ENCODE data around the gene PVR.
"Not testable (repeated sequence)": the region's sequence is repeated elsewhere in the genome, so short reads cannot be mapped to it uniquely, and the experiment has no call there.

The PVR gene

DNA sequence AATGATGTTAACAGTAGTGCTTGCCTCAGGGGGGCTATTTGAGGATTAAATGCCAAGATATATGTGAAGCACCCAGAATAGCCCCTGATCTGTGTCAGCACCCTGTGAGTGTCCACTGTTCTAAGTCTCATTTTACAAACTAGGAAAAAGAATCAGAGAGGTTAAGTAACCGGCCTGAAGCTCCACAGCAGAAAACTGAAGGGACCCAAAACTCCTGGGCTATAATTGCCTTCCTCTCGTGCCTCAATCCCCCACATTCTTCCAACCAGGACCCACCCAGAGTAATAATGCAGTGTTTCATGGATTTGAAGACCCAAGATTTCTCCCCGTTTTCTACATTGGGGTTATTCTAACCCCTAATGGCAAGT is 2.3 kb downstream of the PVR start:
- no peak for DNase-seq

DNA sequence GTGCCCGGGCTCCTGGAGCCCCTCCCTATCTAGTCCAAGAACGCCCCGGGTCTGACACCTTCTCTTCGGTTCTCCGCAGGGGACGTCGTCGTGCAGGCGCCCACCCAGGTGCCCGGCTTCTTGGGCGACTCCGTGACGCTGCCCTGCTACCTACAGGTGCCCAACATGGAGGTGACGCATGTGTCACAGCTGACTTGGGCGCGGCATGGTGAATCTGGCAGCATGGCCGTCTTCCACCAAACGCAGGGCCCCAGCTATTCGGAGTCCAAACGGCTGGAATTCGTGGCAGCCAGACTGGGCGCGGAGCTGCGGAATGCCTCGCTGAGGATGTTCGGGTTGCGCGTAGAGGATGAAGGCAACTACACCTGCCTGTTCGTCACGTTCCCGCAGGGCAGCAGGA is 3.4 kb downstream of the PVR start:
- DNase-seq: no peak

DNA sequence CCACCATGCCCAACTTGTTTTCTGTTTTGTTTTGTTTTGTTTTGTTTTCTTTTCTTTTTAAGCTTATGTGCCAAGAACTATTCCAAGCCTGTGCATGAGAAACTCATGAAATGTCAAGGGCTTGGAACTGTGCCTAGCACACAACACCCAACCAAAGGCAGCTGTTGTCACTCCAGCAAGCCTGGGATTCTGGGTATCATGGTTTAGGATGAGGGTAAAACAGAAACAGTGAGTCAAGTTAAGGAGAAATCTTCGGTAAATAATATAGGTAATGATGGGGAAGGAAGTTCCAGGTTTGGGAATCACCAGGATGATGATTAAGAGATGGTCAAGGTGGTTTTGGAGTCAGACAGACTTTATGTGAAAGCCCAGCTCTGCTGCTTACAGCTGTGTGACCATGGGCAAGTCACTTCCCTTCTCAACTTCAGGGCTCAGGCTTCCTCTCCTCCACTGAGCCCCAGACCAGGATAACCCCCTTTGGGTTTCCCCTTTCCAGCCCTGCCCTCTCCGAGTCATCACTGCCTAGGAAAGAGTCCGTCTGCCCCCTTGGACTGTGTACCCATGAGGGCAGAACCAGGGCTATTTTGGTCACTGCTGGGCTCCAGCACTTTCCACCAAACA is 5.0 kb downstream of the PVR start:
- DNase-seq: no peak

DNA sequence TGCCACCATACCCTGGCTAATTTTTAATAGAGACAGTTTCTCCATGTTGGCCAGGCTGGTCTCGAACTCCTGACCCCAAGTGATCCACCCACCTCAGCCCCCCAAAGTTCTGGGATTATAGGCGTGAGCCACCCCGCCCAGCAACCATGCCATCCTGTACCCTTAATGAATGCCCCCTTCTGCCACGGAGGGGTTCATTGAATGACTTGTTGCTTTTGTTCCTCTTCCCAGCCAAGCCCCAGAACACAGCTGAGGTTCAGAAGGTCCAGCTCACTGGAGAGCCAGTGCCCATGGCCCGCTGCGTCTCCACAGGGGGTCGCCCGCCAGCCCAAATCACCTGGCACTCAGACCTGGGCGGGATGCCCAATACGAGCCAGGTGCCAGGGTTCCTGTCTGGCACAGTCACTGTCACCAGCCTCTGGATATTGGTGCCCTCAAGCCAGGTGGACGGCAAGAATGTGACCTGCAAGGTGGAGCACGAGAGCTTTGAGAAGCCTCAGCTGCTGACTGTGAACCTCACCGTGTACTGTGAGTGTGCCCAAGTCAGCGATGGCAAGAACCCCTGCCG is 6.0 kb downstream of the PVR start:
- DNase-seq: no peak

DNA sequence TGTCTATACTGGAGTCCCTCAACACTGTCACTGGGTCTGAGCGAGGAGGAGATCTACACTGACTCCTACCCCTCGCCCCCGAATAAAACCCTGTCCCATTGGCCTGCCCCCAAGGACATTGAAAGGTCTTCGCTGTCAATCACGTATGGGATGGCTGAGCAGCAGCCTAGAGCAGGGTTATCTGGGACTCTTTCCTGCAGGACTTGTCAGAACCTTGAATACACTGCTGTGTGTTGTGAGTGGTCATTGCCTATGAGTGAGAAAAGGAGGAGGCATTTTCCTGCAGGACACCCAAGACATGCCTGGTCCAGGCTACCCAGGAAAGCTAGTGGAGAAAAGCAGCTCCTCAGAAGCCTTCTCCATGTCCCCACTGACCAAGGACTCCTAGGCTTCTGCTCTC is 9.6 kb downstream of the PVR start:
- no peak for DNase-seq

DNA sequence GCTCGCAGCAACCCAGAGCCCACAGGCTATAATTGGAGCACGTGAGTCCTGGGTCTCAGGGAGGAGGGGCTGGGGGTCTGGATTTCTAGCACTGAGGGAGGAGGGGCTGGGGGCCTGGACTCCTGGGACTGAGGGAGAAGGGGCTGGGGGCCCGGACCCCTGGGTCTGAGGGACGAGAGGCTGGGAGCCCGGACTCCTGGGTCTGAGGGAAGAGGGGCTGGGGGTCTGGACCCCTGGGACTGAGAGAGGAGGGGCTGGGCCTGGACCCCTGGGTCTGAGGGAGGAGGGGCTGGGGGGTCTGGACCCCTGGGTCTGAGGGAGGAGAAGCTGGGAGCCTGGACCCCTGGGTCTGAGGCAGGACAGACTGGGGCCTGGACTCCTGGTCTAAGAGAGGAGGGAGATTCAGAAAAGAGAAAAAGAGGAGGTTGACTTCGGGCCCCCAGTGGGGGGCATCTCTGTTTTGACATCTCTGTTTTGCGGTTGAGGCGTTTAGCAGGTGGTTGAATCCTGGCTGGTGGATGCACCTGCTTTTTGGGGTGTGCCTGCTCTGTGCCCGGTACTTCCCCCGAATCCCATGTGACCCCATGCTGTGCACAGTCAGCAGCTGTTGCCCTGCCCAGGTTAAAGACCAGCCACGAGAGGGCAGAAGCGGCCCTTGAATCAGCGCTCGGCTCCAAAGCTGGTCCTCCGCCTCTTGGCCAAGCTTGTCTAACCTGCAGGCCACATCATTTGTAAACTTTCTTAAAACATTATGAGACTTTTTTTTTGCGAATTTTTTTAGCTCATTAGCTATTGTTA is 10.5 kb downstream of the PVR start:
- no peak for DNase-seq

DNA sequence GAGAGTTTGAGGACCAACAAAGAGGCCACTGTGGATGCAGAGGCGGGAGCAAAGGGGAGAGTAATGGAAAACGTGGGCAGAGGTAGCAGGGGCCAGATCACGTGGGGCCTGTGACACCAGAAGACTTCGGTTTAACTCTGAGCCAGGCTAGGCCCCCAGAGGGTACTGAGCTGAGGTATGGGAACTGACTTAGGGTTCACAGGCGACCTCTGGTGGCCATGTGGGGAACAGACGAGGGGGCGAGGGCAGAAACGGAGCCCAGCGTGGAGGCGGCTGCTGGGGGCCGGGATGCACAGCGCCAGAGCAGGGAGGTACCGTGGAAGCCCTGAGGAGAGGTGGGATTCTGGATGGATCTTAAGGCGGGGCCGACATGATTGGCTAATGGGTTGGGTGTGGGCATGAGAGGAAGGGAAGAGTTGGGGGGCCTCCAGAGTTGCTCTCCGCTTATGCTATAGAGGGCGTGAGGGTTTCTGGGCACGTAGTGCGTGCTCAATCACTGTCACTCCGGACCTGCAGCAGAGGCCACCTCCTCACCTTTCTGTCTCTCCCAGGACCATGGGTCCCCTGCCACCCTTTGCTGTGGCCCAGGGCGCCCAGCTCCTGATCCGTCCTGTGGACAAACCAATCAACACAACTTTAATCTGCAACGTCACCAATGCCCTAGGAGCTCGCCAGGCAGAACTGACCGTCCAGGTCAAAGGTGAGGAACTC is 13.7 kb downstream of the PVR start:
- no peak for DNase-seq

DNA sequence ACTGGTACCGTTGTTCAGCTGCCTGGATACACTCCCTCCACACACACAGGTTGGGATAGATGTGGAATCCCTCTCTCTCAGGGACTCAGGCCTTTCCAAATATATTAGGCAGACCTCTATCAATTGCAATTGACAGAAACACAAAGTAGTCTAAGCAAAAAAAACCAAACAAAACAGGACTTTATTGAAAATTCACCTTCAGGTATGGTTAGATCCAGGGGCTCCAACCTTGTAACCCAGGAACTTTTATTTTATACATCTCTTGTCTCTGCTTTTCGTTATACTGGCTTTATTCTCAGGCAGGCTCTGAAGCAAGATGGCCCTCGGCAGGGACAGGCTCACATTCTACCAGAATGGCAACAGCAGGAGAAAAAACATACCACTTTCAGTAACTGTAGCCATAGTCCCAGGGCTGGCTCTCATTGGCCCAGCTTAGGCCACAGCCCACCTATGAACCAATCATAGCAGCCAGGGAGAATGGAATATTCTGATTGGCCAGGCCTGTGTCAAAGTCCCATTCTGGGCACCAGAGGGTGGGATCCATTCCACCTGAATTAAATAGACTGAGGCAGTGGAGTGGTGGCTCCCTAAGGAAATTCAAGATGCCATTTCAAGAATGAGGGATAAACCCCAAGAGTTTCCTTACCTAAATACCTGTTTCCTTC is 14.5 kb downstream of the PVR start:
- DNase-seq: no peak

DNA sequence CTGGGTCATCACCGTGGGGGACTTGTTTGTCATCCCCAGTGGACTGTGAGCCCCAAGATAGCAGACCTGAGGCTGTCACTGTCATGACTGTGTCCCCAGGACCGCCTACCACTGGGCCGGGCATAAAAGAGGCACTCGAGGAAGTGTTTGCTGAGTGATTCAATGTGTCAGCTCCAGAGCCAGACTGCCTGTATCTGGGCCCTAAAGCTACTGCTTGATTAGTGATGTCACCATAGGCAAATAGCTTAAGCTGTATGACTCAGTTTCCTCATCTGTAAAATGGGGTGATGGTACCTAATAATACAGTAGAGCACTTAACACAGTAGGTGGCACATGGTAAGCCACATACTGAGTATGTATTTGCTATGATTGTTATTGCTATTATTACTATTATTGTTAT is 16.4 kb downstream of the PVR start:
- DNase-seq: no peak

DNA sequence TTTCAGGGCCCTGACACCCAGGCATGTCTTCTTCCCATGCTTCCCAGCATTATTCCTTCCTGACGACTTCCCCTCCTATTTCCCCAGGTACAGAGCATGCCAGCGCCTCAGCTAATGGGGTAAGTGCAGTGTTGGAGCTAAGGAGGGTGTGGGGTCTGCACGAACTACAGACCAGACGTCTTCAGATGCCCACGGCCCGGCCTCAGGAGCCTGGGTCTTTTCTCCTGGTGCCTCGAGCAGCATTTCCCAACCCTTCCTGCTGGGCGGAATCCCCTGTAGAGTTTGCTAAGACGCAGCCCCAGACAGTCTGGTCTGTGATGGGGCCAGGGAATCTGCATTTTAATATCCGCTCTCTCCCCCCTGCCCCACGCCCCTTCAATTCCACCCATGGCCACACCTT is 17.5 kb downstream of the PVR start:
- no peak for DNase-seq

DNA sequence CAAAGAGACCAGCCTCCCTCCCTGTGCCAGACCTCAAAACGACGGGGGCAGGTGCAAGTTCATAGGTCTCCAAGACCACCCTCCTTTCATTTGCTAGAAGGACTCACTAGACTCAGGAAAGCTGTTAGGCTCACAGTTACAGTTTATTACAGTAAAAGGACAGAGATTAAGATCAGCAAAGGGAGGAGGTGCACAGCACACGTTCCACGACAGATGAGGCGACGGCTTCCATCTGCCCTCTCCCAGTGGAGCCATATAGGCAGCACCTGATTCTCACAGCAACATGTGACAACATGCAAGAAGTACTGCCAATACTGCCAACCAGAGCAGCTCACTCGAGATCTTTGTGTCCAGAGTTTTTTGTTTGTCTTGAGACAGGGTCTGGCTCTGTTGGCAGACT is 18.2 kb downstream of the PVR start:
- no peak for DNase-seq

DNA sequence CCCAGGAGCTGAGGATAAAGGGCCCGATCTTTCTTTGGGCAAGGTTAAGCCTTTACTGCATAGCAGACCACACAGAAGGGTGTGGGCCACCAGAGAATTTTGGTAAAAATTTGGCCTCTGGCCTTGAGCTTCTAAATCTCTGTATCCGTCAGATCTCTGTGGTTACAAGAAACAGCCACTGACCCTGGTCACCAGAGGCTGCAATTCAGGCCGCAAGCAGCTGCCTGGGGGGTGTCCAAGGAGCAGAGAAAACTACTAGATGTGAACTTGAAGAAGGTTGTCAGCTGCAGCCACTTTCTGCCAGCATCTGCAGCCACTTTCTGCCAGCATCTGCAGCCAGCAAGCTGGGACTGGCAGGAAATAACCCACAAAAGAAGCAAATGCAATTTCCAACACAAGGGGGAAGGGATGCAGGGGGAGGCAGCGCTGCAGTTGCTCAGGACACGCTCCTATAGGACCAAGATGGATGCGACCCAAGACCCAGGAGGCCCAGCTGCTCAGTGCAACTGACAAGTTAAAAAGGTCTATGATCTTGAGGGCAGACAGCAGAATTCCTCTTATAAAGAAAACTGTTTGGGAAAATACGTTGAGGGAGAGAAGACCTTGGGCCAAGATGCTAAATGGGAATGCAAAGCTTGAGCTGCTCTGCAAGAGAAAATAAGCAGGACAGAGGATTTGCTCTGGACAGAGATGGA is 19.1 kb downstream of the PVR start:
- no peak for DNase-seq

DNA sequence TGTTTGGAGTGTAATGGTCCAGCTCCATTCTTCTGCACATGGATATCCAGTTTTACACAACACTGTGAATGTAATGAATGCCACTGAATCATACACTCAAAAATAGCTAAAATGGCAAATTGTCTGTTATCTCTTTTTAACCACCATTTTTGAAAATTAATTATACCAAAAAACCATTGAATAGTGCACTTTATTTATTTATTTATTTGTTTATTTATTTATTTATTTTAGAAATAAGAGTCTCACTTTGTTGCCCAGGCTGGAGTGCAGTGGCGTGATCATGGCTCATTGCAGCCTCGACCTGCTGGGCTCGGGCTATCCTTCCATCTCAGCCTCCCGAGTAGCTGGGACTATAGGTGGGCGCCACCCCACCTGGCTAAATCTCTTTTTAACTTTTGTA is 20.3 kb downstream of the PVR start:
- DNase-seq: no peak

DNA sequence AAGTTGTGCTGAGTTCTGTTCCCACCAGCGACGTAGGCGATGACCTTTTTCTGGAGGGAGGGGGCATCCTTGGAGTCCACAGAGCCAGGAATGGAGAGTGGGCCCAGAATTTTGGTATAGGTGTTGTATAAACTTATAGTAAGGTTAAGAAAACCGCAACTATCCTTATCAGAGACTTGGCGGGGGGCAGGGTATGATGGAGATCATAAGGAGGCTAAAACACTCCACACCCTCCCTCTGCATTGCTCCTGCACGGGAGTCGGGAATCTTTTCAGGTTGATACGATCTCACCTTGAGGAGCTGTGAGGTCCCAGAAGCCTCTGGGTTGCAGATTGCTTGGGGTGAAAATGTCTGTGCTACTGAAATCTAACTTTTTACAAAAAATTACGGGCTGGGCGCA is 21.3 kb downstream of the PVR start:
- no peak for DNase-seq

DNA sequence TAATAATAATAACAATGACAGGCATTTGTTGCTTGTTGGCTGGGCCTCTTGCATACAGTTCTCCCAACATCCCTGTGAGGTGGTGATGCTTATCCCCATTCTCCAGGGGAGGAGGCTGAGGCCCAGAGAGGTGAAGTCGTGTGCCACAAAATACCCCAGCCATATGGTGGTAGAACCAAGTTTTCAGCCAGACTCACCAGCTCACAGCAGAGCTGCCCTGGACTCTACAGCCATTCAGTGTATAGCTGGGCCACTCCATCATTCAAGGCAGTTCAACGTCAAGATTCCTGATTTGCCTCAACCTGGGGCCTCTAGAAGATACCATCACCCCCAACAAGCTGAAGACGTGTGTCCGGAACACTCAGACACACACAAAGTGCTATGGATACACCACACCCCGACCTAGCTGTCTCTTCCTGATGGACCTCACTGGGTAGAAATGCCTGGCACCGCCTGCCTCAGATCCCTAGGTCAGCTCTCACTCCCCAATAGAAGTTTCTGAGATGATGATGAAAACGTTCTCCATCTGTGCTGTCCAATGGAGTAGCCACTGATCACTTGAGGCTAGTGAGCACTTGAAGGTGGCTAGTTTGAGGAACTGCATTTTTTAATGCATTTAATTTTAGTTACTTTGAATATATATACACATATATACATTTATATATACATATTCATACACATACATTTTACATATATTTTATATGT is 23.3 kb downstream of the PVR start:
- DNase-seq: no peak

DNA sequence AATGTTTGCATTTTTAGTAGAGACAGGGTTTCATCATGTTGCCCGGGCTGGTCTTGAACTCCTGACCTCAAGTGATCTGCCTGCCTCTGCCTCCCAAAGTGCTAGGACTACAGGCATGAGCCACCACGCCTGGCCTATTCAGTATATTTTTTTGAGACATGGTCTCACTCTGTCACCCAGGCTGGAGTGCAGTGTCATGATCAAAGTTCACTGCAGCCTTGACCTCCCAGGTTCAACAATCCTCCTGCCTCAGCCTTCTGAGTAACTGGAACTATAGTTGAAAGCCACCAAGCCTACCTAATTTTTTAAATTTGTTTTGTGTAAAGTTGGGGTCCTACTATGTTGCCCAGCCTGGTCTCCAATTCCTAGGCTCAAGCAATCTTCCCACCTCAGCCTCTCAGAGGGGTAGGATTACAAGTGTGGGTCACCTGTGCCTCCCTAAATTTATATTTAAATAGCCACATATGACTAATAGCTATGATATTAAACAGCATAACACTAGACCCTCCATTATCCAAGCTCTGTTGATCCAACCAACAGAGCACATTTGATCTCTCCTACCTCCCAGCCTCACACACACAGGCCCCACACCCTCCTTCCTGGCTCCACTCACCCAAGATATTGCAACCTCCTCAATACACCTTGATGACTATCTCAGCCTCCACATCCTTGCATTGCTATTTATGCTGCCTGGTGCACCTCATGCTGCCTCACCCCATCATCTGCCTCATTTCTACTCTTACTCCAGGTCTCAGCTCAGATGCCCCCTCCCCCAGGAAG is 25.5 kb downstream of the PVR start:
- DNase-seq: no peak

DNA sequence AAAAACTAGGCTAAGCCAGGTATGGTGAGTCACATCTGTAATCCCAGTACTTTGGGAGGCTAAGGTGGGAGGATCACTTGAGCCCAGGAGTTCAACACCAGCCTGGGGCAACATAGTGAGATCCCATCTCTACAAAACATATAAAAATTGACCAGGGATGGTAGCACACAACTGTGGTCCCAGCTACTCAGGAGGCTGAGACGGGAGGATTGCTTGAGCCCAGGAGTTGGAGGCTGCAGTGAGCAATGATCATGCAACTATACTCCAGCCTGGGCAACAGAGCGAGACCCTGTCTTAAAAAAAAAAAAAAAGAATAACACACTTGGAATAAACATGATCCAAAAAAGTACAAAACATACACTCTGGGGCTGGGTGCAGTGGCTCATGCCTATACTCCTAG is 26.3 kb downstream of the PVR start:
- DNase-seq: not testable (repeated sequence)

DNA sequence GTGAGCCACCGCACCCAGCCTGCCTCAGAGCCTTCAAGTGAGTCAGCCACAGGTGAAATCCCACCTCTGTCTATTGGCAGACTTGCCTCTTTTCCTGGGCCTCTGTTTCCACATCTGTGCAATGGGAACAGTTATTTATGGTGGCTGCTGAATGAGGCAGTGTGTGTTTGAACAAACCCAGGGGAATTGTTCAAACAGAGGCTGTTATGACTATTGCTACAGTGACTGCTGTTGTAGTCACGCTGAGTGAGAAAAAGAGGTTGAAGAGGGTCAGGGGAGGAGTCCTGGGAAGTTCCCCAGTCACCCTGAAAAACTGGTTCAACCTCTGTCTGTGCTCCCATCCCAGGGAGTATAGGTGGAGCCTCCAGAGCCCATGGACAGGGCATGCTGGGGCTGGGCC is 27.7 kb downstream of the PVR start, which contains the start of gene CEACAM19:
TSS of gene CEACAM19 (plus strand) at position 83 of the 400 bp plus-strand sequence. CDS start 450 bp downstream, outside the sequence.
- DNase-seq: no peak

DNA sequence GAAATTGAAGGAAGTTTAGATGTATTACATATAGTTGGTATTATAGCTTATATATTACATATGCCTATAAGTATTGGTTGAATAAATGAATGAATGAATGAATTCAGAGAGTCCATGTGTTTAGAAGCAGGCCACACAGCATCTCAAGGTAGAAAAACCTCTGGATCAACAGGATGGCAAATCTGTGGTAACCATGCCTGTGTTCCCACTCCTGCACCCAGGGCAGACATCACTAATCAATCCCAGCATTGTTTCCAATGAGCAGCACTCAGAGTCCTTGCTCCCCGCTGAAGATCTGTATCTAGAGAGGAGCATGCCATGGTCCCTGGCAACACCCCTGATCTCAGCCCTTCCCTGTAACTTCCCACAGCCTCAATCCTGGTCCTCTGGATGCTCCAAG is 28.5 kb downstream of the PVR start:
- no peak for DNase-seq

DNA sequence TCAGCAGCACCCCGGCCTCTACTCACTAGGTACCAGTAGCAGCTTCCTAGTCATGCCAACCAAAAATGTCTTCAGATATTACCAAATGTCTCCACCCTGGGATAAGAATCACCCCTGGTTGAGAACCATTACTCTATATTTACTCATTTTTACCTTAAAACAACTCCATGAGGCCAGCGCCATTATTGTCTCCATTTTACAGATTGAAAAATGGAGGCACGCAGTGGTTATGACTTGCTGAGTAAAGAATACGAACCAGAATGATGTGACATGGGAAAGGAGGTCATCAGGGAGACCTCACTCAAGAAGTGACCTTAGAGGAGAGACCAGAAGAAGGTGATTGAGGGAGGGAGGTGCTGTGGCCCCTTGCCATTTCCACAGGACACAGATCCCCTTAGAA is 29.8 kb downstream of the PVR start:
- DNase-seq: no peak

DNA sequence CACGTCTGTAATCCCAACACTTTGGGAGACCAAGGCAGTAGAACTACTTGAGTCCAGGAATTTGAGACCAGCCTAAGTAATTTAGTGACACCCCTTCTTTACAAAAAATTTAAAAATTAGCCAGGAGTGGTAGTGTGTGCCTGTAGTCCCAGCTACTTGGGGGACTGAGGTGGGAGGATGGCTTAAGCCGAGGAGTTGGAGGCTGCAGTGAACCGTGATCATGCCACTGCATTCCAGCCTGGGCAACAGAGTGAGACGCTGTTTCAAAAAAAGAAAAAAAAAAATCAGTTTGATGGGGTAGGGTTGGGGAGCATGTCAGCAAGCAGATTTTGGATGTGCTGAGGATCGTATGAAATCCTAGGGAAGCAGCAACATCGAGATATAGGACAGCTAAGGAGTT is 31.8 kb downstream of the PVR start:
- DNase-seq: no peak
